ENCODE data around the gene IFNL2.
"Not testable (repeated sequence)": the region's sequence is repeated elsewhere in the genome, so short reads cannot be mapped to it uniquely, and the experiment has no call there.

Gene IFNL2

GRCh38 chr19:39297931-39298634 lies 29.9 kb downstream of the IFNL2 start:
- no peak for DNase-seq

- DNase-seq, result no peak
Observed at GRCh38 chr19:39299404-39299803, 31.2 kb downstream of the IFNL2 start.

- no peak for DNase-seq
Observed at GRCh38 chr19:39299832-39300231, 31.6 kb downstream of the IFNL2 start.

- DNase-seq, result no peak
Observed at GRCh38 chr19:39301021-39301420, 32.8 kb downstream of the IFNL2 start.

GRCh38 chr19:39301562-39301961 lies 33.4 kb downstream of the IFNL2 start:
- no peak for DNase-seq

- DNase-seq, result no peak
Observed at GRCh38 chr19:39303373-39304184, 35.4 kb downstream of the IFNL2 start.

- no peak for DNase-seq
Observed at GRCh38 chr19:39304185-39304513, 36.0 kb downstream of the IFNL2 start.

- DNase-seq, result no peak
Observed at GRCh38 chr19:39304701-39305571, 36.7 kb downstream of the IFNL2 start.

GRCh38 chr19:39306075-39306474 lies 37.9 kb downstream of the IFNL2 start:
- DNase-seq, result no peak

- no peak for DNase-seq
Observed at GRCh38 chr19:39307046-39307821, 39.0 kb downstream of the IFNL2 start.

- no peak for DNase-seq
Observed at GRCh38 chr19:39307822-39308530, 39.8 kb downstream of the IFNL2 start.

GRCh38 chr19:39308531-39309304 lies 40.5 kb downstream of the IFNL2 start:
- no peak for DNase-seq

GRCh38 chr19:39309305-39309670 lies 41.1 kb downstream of the IFNL2 start:
- DNase-seq, result not testable (repeated sequence)

- no peak for DNase-seq
Observed at GRCh38 chr19:39310558-39311311, 42.5 kb downstream of the IFNL2 start.

- DNase-seq, result no peak
Observed at GRCh38 chr19:39314016-39314728, 46.0 kb downstream of the IFNL2 start.

- no peak for DNase-seq
Observed at GRCh38 chr19:39315933-39316332, 47.7 kb downstream of the IFNL2 start.

GRCh38 chr19:39316627-39317321 lies 48.6 kb downstream of the IFNL2 start:
- DNase-seq, result no peak

- DNase-seq, result no peak
Observed at GRCh38 chr19:39317476-39317875, 49.3 kb downstream of the IFNL2 start.

GRCh38 chr19:39318071-39318470 lies 49.9 kb downstream of the IFNL2 start:
- no peak for DNase-seq
